GM06990 (cell line): ENCODE data around the gene TNFSF18.

Source experiments
- DNase-seq: peaks from one replicate; pipeline ENCODE4 v3.0.0-alpha.2; 2011; ENCODE audit not compliant: insufficient read length; ENCODE audit errors: extremely low read depth
- H3K27me3 ChIP-seq: replicated peaks from 2 replicates; pipeline ENCODE4 v1.6.0; 2011; ENCODE audit warnings: low read length; ENCODE audit not compliant: control insufficient read depth, insufficient read depth
- H3K36me3 ChIP-seq: 2 replicates; pipeline ENCODE4 v1.5.1; 2011; ENCODE audit warnings: low read length; ENCODE audit not compliant: control insufficient read depth, insufficient read depth
- H3K4me3 ChIP-seq: replicated peaks from 2 replicates; pipeline ENCODE4 v1.5.1; 2011; ENCODE audit warnings: low read depth, mild to moderate bottlenecking, control low read depth, low read length
- CTCF ChIP-seq: IDR thresholded peaks from 2 replicates; pipeline ENCODE4 v1.5.1; 2011; ENCODE audit warnings: low read length, control low read depth, mild to moderate bottlenecking, inconsistent platforms; ENCODE audit not compliant: insufficient read depth, poor library complexity, severe bottlenecking

Gene TNFSF18

GRCh38 chr1:172990598-172991215 lies 60.0 kb downstream of the TNFSF18 start:
- H3K27me3 ChIP-seq: no peaks in the 10 kb centered on the region
- TF ChIP-seq CTCF: no peak
- DNase-seq: no peak
- no peak overlapping the region for H3K4me3 ChIP-seq
- no peaks in the 10 kb centered on the region for H3K36me3 ChIP-seq
